HFFc6 (cell line): ENCODE results near the gene NCBP2L. TPM values are rescaled to one million over a fixed set of nuclear protein-coding genes. Genes with fewer than 3 reads are reported as not detected.

Experiments
- DNase-seq: peaks from one replicate; pipeline ENCODE4 v3.0.0-alpha.2; 2018
- H3K27ac Mint-ChIP-seq: 2 replicates; pipeline ENCODE4 v1.8.0; 2020; ENCODE audit warnings: mild to moderate bottlenecking, mixed read lengths
- H3K27me3 Mint-ChIP-seq: 2 replicates; pipeline ENCODE4 v1.8.0; 2021; ENCODE audit warnings: mild to moderate bottlenecking, moderate library complexity, mixed read lengths; ENCODE audit not compliant: insufficient read depth
- H3K36me3 Mint-ChIP-seq: 2 replicates; pipeline ENCODE4 v1.8.0; 2021; ENCODE audit warnings: low read depth, mixed read lengths
- H3K4me1 Mint-ChIP-seq: 2 replicates; pipeline ENCODE4 v1.8.0; 2020; ENCODE audit warnings: low read depth, mixed read lengths
- H3K4me3 Mint-ChIP-seq: 2 replicates; pipeline ENCODE4 v1.8.0; 2020; ENCODE audit warnings: mild to moderate bottlenecking, moderate library complexity, mixed read lengths
- H3K9me3 Mint-ChIP-seq: 2 replicates; pipeline ENCODE4 v1.8.0; 2020; ENCODE audit warnings: mild to moderate bottlenecking, mixed read lengths
- long read RNA-seq: library from polyadenylated mRNA; unstranded; transcript quantifications from one replicate; pipeline ENCODE4 v2.0.0, GENCODE V29; 2019
- total RNA-seq, 6 experiments: library from RNA; stranded (reverse); fragmentation: NEBNext Ultra II Directional; extraction: Animal tissue kit (Norgen Biotek cat#: 25700); gene quantifications; 2 replicates in 1 of 6; 3 replicates in 5 of 6; pipeline ENCODE4 v1.2.3, GENCODE V29; 2021
- TF ChIP-seq, protein P1 (sequence below): fragments of 200-600 bp; sonication (generic); IDR thresholded peaks from 2 replicates; pipeline ENCODE4 v1.5.0; 2021; ENCODE audit warnings: antibody characterized with exemption, mild to moderate bottlenecking

The NCBP2L gene
- not detected for total RNA-seq
- long read RNA-seq = 0 reads

DNA sequence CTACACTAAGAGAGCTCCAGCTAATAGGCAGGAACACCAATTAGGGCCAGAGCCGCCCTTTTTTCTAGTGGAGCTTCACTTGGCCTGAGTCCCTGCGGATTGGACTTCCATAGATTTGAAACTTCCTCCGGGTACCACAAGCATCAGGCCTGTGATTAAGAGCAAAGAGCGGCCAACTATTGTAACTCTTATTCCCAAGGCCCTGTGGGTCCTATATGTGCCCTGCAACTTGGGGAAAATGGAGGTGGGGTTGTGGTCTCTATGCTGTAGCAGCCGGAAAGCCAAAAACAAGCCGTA lies at the start of gene NCBP2L:
TSS of gene NCBP2L (plus strand) at position 198 of the 297 bp plus-strand sequence. CDS start 16,488 bp downstream, outside the sequence.
- DNase-seq = no peak
- TF ChIP-seq, protein P1, sequence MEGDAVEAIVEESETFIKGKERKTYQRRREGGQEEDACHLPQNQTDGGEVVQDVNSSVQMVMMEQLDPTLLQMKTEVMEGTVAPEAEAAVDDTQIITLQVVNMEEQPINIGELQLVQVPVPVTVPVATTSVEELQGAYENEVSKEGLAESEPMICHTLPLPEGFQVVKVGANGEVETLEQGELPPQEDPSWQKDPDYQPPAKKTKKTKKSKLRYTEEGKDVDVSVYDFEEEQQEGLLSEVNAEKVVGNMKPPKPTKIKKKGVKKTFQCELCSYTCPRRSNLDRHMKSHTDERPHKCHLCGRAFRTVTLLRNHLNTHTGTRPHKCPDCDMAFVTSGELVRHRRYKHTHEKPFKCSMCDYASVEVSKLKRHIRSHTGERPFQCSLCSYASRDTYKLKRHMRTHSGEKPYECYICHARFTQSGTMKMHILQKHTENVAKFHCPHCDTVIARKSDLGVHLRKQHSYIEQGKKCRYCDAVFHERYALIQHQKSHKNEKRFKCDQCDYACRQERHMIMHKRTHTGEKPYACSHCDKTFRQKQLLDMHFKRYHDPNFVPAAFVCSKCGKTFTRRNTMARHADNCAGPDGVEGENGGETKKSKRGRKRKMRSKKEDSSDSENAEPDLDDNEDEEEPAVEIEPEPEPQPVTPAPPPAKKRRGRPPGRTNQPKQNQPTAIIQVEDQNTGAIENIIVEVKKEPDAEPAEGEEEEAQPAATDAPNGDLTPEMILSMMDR = peak; percentile 34; the same call in 1 of the 2 replicates
- H3K27ac Mint-ChIP-seq = no peak within 1 kb of the TSS
- H3K4me3 Mint-ChIP-seq = peak within 1 kb of the TSS; percentile 87
- H3K27me3 Mint-ChIP-seq = peaks cover 1% of the 10 kb centered on the region
- H3K4me1 Mint-ChIP-seq = peaks cover 12% of the 10 kb centered on the region
- no peaks in the 10 kb centered on the region for H3K9me3 Mint-ChIP-seq
- H3K36me3 Mint-ChIP-seq = no peaks in the 10 kb centered on the region

- no peak overlapping the region for H3K27ac Mint-ChIP-seq
- no peaks in the 10 kb centered on the region for H3K9me3 Mint-ChIP-seq
- no peaks in the 10 kb centered on the region for H3K36me3 Mint-ChIP-seq
- peaks cover 6% of the 10 kb centered on the region for H3K27me3 Mint-ChIP-seq
- peaks cover 19% of the 10 kb centered on the region for H3K4me1 Mint-ChIP-seq
- DNase-seq = no peak
- no peak overlapping the region for H3K4me3 Mint-ChIP-seq
- TF ChIP-seq, protein P1 = no peak
These were observed 49.0 kb upstream of the NCBP2L start for GRCh38 chrX:107728371-107729099.

- H3K36me3 Mint-ChIP-seq = no peaks in the 10 kb centered on the region
- no peaks in the 10 kb centered on the region; the same call in 1 of the 2 replicates for H3K27me3 Mint-ChIP-seq
- peaks cover 19% of the 10 kb centered on the region for H3K4me1 Mint-ChIP-seq
- DNase-seq = no peak
- no peaks in the 10 kb centered on the region for H3K9me3 Mint-ChIP-seq
- no peak overlapping the region for H3K4me3 Mint-ChIP-seq
- TF ChIP-seq, protein P1 = no peak
- no peak overlapping the region for H3K27ac Mint-ChIP-seq
These were observed 47.8 kb upstream of the NCBP2L start for GRCh38 chrX:107729558-107730297.

- no peak for DNase-seq
- H3K4me3 Mint-ChIP-seq = no peak overlapping the region
- H3K9me3 Mint-ChIP-seq = no peaks in the 10 kb centered on the region
- TF ChIP-seq, protein P1 = no peak
- no peaks in the 10 kb centered on the region for H3K36me3 Mint-ChIP-seq
- H3K27me3 Mint-ChIP-seq = no peaks in the 10 kb centered on the region; the same call in 1 of the 2 replicates
- H3K27ac Mint-ChIP-seq = no peak overlapping the region
- H3K4me1 Mint-ChIP-seq = peaks cover 19% of the 10 kb centered on the region
These were observed 47.3 kb upstream of the NCBP2L start for GRCh38 chrX:107730298-107730655.

DNA sequence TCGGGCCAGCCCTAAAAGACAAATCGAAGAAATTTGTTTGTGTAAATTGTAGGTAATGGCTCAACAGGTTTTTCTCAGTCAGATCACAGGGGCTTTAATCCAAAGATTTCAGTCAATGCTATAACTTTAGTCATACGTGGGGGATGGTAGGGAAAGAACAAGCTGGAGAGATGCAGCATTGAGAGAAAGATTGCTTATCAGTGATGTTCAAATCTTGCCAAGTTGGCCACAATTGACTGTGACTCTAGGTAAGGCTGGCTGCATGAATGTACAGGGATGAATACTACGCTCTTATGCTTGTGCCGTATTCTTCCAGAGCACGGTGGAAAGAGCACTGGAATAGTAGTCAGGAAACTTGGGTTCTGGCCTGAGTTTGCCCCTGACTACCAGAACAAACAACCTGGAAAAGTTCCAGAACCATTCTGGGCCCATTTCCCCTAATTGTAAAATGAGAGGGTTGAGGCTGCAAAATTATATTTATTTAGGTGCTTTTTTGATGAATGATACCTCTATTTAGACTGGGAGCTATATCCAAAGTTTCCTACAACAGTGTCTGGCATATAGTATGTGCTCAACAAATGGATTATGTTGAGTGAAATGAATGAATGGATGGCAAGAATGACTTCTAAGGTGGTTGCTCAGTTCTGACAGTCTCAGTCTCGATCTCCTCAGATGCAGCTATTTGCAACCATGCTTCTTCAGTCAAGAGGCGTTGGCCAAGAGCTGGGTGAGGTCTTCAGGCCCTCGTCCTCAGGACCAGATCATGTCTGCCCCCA lies 46.4 kb upstream of the NCBP2L start:
- H3K9me3 Mint-ChIP-seq = no peaks in the 10 kb centered on the region
- no peak overlapping the region for H3K27ac Mint-ChIP-seq
- DNase-seq = no peak
- H3K4me3 Mint-ChIP-seq = no peak overlapping the region
- TF ChIP-seq, protein P1 = no peak
- peaks cover 19% of the 10 kb centered on the region for H3K4me1 Mint-ChIP-seq
- H3K27me3 Mint-ChIP-seq = no peaks in the 10 kb centered on the region; the same call in none of the 2 replicates
- no peaks in the 10 kb centered on the region for H3K36me3 Mint-ChIP-seq
